Activated CD8-positive, alpha-beta T cell treated with anti-CD3 and anti-CD28 coated beads for 36 hours (primary cell): Measurements from ENCODE around the gene IRAK1. TPM values are rescaled to one million over a fixed set of nuclear protein-coding genes. Genes with fewer than 3 reads are reported as not detected.

Source experiments
- ATAC-seq: fragments of 200-7000 bp; cut with Tn5 transposase; one replicate; pipeline ENCODE4 v1.10.0; 2021; ENCODE audit warnings: mild to moderate bottlenecking, moderate library complexity
- CTCF ChIA-PET: fragments of 350-600 bp; sonication (Branson Sonifier 250); formaldehyde crosslinking; loops from one replicate; lab custom pipeline; 2021; ENCODE audit warnings: antibody characterized with exemption; lab: Charles Lee
- POLR2A ChIA-PET: fragments of 350-600 bp; sonication (Branson Sonifier 250); formaldehyde crosslinking; loops from one replicate; lab custom pipeline; 2021; ENCODE audit warnings: antibody characterized with exemption; lab: Charles Lee
- DNase-seq: peaks from one replicate; pipeline ENCODE4 v3.0.0-alpha.2; 2020
- H3K27ac Mint-ChIP-seq: one replicate; pipeline ENCODE4 v1.8.0; 2021; ENCODE audit warnings: mild to moderate bottlenecking, mixed read lengths
- H3K27me3 Mint-ChIP-seq: one replicate; pipeline ENCODE4 v1.8.0; 2021; ENCODE audit warnings: mixed read lengths
- H3K36me3 Mint-ChIP-seq: one replicate; pipeline ENCODE4 v1.8.0; 2021; ENCODE audit warnings: low read depth, mixed read lengths
- H3K4me1 Mint-ChIP-seq: one replicate; pipeline ENCODE4 v1.8.0; 2021; ENCODE audit warnings: low read depth, mixed read lengths
- H3K4me3 Mint-ChIP-seq: one replicate; pipeline ENCODE4 v1.8.0; 2021; ENCODE audit warnings: mild to moderate bottlenecking, moderate library complexity, mixed read lengths
- H3K9me3 Mint-ChIP-seq: one replicate; pipeline ENCODE4 v1.8.0; 2021; ENCODE audit warnings: mixed read lengths
- CTCF ChIP-seq: fragments of 200-600 bp; IDR thresholded peaks from one replicate; pipeline ENCODE4 v1.8.0; 2022; ENCODE audit warnings: antibody characterized with exemption, mild to moderate bottlenecking
- intact Hi-C: fragments of 100-400 bp; cut with micrococcal nuclease; formaldehyde crosslinking; loops from one replicate; pipeline ENCODE4 v1.10.0; 2022
- total RNA-seq, 2 experiments: library from RNA; stranded (reverse); gene quantifications; one replicate each; pipeline ENCODE4 v1.2.3, GENCODE V29; 2021

The IRAK1 gene
- total RNA-seq, 2 experiments from 2014 or later, result 134 to 136 TPM

- H3K4me3 Mint-ChIP-seq, result peak overlapping the region; percentile 88
- ChIA-PET POLR2A (interaction anchor here (0.9 to 12.0 kb wide), 4 partner anchors 7 to 353 kb away, joined by 3 to 105 read pairs (median 14); partner anchors contain the start of gene ARHGAP4), CTCF (interaction anchor here (1.3 kb wide), 1 partner anchor 35 kb away, joined by 3 read pairs; no protein-coding TSS in a partner anchor)
- H3K4me1 Mint-ChIP-seq, result peaks cover 15% of the 10 kb centered on the region
- TF ChIP-seq CTCF, result no peak
- intact Hi-C loops, result no loop called here
- H3K36me3 Mint-ChIP-seq, result peaks cover 14% of the 10 kb centered on the region
- ATAC-seq (no peak), DNase-seq (no peak)
- H3K27ac Mint-ChIP-seq, result peak overlapping the region; percentile 98
- H3K9me3 Mint-ChIP-seq, result no peaks in the 10 kb centered on the region
- H3K27me3 Mint-ChIP-seq, result no peaks in the 10 kb centered on the region
Measured at GRCh38 chrX:153974726-153975286, 44.9 kb downstream of the IRAK1 start.

GRCh38 chrX:153974003-153974725 is 45.5 kb downstream of the IRAK1 start:
- Mint-ChIP-seq H3K4me3 (peak overlapping the region; percentile 88), H3K27me3 (no peaks in the 10 kb centered on the region), H3K4me1 (peaks cover 15% of the 10 kb centered on the region), H3K9me3 (no peaks in the 10 kb centered on the region), H3K36me3 (peaks cover 21% of the 10 kb centered on the region), H3K27ac (peak overlapping the region; percentile 98)
- ChIA-PET CTCF (interaction anchor here (0.9 to 1.3 kb wide), 2 partner anchors 39 to 40 kb away, joined by 3 to 4 read pairs; no protein-coding TSS in a partner anchor), POLR2A (interaction anchor here (0.7 to 12.0 kb wide), 6 partner anchors 7 to 353 kb away, joined by 3 to 105 read pairs (median 13); partner anchors contain the start of gene ARHGAP4)
- DNase-seq (no peak), ATAC-seq (no peak)
- no peak for TF ChIP-seq CTCF
- intact Hi-C loops, result no loop called here

- POLR2A ChIA-PET, result interaction anchor here (0.7 to 12.0 kb wide), 9 partner anchors 8 to 467 kb away, joined by 3 to 105 read pairs (median 3); partner anchors contain the start of gene ARHGAP4
- no peak for TF ChIP-seq CTCF
- CTCF ChIA-PET, result interaction anchor here (0.9 to 1.3 kb wide), 2 partner anchors 39 to 41 kb away, joined by 3 to 4 read pairs; no protein-coding TSS in a partner anchor
- no peaks in the 10 kb centered on the region for H3K9me3 Mint-ChIP-seq
- H3K4me3 Mint-ChIP-seq, result peak overlapping the region; percentile 88
- H3K27me3 Mint-ChIP-seq, result no peaks in the 10 kb centered on the region
- peaks cover 15% of the 10 kb centered on the region for H3K4me1 Mint-ChIP-seq
- peaks cover 27% of the 10 kb centered on the region for H3K36me3 Mint-ChIP-seq
- intact Hi-C loops, result no loop called here
- no peak for ATAC-seq
- peak overlapping the region; percentile 98 for H3K27ac Mint-ChIP-seq
- no peak for DNase-seq
Measured at GRCh38 chrX:153973127-153974002, 46.3 kb downstream of the IRAK1 start.

GRCh38 chrX:153972368-153973126 is 47.2 kb downstream of the IRAK1 start, which contains the start of gene TMEM187:
Gene TMEM187 (plus strand): TSS chrX:153972754. CDS start chrX:153982063, 9,309 bp downstream.
- intact Hi-C loops, result no loop called here
- TF ChIP-seq CTCF, result no peak
- Mint-ChIP-seq H3K9me3 (no peaks in the 10 kb centered on the region), H3K36me3 (peaks cover 36% of the 10 kb centered on the region), H3K27me3 (no peaks in the 10 kb centered on the region), H3K4me3 (peak within 1 kb of the TSS; percentile 93), H3K4me1 (peaks cover 17% of the 10 kb centered on the region), H3K27ac (peak within 1 kb of the TSS; percentile 100)
- ChIA-PET CTCF (interaction anchor here (1.3 kb wide), 1 partner anchor 42 kb away, joined by 4 read pairs; no protein-coding TSS in a partner anchor), POLR2A (interaction anchor here (1.0 to 12.0 kb wide), 10 partner anchors 9 to 468 kb away, joined by 3 to 105 read pairs (median 9); partner anchors contain the start of genes ARHGAP4 and RPL10)
- ATAC-seq, result peak; percentile 55
- DNase-seq, result peak; percentile 93
